NCI-H1930 (cell line): ENCODE results near the gene NGRN.

Experiments
- DNase-seq, 2 experiments: peaks; one replicate each; lab custom pipeline; 2025; lab: John Stamatoyannopoulos, UW

Gene NGRN

DNA sequence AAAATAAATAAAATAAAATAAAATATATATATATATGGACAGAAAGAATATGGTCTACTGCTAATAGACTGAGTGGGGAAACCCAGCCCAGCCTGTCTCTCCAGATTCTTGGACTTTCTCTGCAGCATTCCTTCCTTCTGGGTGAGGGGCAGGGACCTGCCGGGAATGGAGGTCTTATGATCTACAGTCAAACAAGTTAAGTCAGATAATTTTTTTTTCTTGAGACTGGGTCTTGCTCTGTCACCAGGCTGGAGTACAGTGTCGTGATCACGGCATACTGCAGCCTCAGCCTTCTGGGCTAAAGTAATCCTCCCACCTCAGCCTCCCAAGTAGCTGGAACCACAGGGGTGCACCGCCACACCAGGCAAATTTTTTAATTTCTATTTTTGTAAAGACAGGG lies 53.1 kb downstream of the NGRN start:
- DNase-seq, result no peak

- peak; percentile 28 to 56 for DNase-seq
These were observed 54.8 kb downstream of the NGRN start for GRCh38 chr15:90320062-90320884.

DNA sequence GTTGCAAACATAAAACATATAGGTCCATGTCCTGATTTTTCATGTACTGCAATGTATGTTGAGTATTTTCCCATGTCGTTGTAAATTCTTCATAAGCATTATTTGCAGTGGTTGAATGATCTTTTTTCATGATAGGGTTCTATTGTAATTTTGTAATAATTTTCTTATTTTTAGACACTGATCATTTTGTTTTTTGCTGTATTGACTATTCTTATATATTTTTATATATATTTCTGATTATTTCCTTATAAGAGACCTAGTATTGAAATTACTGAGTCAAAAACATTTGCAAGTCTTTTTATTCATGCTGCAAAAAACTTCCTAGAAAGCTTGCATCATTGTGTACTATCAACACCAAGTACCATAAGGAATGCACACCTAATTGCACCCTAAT lies 55.4 kb downstream of the NGRN start:
- DNase-seq, result no peak
